Measurements from ENCODE around the gene DOK7.

DNA sequence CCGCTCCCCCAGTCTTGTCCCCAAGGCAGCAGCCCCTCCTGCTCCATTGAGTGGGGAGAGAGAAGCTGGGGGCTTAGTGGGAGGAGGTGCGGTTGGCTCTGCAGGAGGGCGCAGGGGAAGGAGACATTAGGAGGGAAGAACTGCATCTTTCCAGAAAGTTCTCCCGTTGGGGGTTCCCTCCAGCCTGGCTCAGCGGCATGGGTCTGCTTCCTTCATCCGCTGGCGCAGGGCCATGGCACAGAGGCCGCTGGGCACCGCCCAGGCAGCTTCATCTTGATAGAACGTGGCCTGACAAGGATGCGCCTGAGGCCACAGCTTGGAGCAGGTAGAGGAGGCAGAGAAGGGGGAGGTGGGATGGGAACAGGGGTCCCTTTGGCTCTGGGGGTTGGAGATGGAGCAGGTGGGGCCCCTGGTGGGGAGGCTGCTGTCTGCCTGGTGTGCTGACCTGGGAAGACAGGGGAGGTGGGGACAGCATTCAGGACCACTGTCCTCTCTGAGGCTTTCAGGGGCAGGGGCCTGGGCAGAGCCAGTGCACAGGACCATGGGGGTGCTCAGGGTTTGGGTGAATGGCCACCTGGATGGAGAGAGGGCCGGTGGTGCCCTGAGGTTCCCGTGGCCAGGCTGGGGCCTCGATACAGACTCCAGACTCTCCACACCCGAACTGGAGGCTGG lies 12.1 kb downstream of the DOK7 start:
- TF ChIP-seq, protein P1, sequence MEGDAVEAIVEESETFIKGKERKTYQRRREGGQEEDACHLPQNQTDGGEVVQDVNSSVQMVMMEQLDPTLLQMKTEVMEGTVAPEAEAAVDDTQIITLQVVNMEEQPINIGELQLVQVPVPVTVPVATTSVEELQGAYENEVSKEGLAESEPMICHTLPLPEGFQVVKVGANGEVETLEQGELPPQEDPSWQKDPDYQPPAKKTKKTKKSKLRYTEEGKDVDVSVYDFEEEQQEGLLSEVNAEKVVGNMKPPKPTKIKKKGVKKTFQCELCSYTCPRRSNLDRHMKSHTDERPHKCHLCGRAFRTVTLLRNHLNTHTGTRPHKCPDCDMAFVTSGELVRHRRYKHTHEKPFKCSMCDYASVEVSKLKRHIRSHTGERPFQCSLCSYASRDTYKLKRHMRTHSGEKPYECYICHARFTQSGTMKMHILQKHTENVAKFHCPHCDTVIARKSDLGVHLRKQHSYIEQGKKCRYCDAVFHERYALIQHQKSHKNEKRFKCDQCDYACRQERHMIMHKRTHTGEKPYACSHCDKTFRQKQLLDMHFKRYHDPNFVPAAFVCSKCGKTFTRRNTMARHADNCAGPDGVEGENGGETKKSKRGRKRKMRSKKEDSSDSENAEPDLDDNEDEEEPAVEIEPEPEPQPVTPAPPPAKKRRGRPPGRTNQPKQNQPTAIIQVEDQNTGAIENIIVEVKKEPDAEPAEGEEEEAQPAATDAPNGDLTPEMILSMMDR (conservative IDR thresholded peaks at IDR 0.05) = no peak
- no peak for TF ChIP-seq ZFX (IDR thresholded peaks at IDR 0.05)

Data from C4-2B (cell line).